Astrocyte (in vitro differentiated cells and primary cell): ENCODE data around the gene TDO2. TPM values are rescaled to one million over a fixed set of nuclear protein-coding genes. Genes with fewer than 3 reads are reported as not detected.

Experiments used
- DNase-seq: peaks from one replicate; pipeline ENCODE4 v3.0.0-alpha.2; 2010; ENCODE audit warnings: low read depth
- FAIRE-seq: peaks from 2 replicates; lab custom pipeline; 2011; peaks lifted over from hg19 to GRCh38; lab: Jason Lieb, UNC
- H2AFZ ChIP-seq: 2 replicates; pipeline ENCODE4 v1.6.0; 2012; ENCODE audit warnings: low read depth, low read length, inconsistent platforms
- H3K27ac ChIP-seq: 2 replicates; pipeline ENCODE4 v1.5.1; 2011; ENCODE audit warnings: low read depth, low read length, inconsistent platforms
- H3K27me3 ChIP-seq: 2 replicates; pipeline ENCODE4 v1.6.0; 2011; ENCODE audit warnings: low read length, inconsistent platforms; ENCODE audit not compliant: insufficient read depth
- H3K36me3 ChIP-seq: 2 replicates; pipeline ENCODE4 v1.5.1; 2011; ENCODE audit warnings: low read length, inconsistent platforms; ENCODE audit not compliant: insufficient read depth
- H3K4me1 ChIP-seq: 2 replicates; pipeline ENCODE4 v1.5.1; 2011; ENCODE audit warnings: low read length, inconsistent platforms; ENCODE audit not compliant: insufficient read depth
- H3K4me2 ChIP-seq: 2 replicates; pipeline ENCODE4 v1.6.0; 2012; ENCODE audit warnings: low read length, inconsistent platforms
- H3K4me3 ChIP-seq: 2 replicates; pipeline ENCODE4 v1.5.1; 2011; ENCODE audit warnings: low read depth, mild to moderate bottlenecking, low read length, inconsistent platforms; ENCODE audit not compliant: insufficient read depth
- H3K79me2 ChIP-seq: 2 replicates; pipeline ENCODE4 v1.6.0; 2012; ENCODE audit warnings: mild to moderate bottlenecking, low read length, inconsistent platforms; ENCODE audit not compliant: insufficient read depth
- H3K9ac ChIP-seq: 2 replicates; pipeline ENCODE4 v1.6.0; 2012; ENCODE audit warnings: mild to moderate bottlenecking, low read length, inconsistent platforms
- H3K9me3 ChIP-seq: 2 replicates; pipeline ENCODE4 v1.5.1; 2012; ENCODE audit warnings: low read depth, mild to moderate bottlenecking, low read length, inconsistent platforms; ENCODE audit not compliant: insufficient read depth
- H4K20me1 ChIP-seq: 2 replicates; pipeline ENCODE4 v1.6.0; 2012; ENCODE audit warnings: low read length, inconsistent platforms; ENCODE audit not compliant: insufficient read depth
- H3K27ac Mint-ChIP-seq: one replicate; pipeline ENCODE4 v1.8.0; 2021; ENCODE audit warnings: mild to moderate bottlenecking, mixed read lengths; ENCODE audit not compliant: unreplicated experiment
- H3K27me3 Mint-ChIP-seq: one replicate; pipeline ENCODE4 v1.8.0; 2021; ENCODE audit warnings: low read depth, mixed read lengths; ENCODE audit not compliant: unreplicated experiment
- H3K36me3 Mint-ChIP-seq: one replicate; pipeline ENCODE4 v1.8.0; 2021; ENCODE audit warnings: low read depth, mixed read lengths; ENCODE audit not compliant: unreplicated experiment
- H3K4me1 Mint-ChIP-seq: one replicate; pipeline ENCODE4 v1.8.0; 2021; ENCODE audit warnings: low read depth, mixed read lengths; ENCODE audit not compliant: unreplicated experiment
- H3K4me3 Mint-ChIP-seq: one replicate; pipeline ENCODE4 v1.8.0; 2021; ENCODE audit warnings: mild to moderate bottlenecking, moderate library complexity, mixed read lengths; ENCODE audit not compliant: unreplicated experiment
- H3K9me3 Mint-ChIP-seq: one replicate; pipeline ENCODE4 v1.8.0; 2021; ENCODE audit warnings: mild to moderate bottlenecking, mixed read lengths; ENCODE audit not compliant: unreplicated experiment
- EZH2 ChIP-seq: IDR thresholded peaks from 2 replicates; pipeline ENCODE4 v1.6.1; 2012; ENCODE audit warnings: mild to moderate bottlenecking, low read length, inconsistent platforms; ENCODE audit not compliant: insufficient read depth
- total RNA-seq: library from RNA; stranded (reverse); gene quantifications from 2 replicates; pipeline ENCODE4 v1.2.1, GENCODE V29; 2021
- TF ChIP-seq, protein P1 (sequence below): IDR thresholded peaks from 2 replicates; pipeline ENCODE4 v1.5.1; 2011; ENCODE audit warnings: low read depth, mild to moderate bottlenecking, inconsistent platforms, low read length, moderate library complexity; ENCODE audit not compliant: insufficient read depth

The TDO2 gene
- total RNA-seq, 1 donor from 2014 or later: not detected

DNA sequence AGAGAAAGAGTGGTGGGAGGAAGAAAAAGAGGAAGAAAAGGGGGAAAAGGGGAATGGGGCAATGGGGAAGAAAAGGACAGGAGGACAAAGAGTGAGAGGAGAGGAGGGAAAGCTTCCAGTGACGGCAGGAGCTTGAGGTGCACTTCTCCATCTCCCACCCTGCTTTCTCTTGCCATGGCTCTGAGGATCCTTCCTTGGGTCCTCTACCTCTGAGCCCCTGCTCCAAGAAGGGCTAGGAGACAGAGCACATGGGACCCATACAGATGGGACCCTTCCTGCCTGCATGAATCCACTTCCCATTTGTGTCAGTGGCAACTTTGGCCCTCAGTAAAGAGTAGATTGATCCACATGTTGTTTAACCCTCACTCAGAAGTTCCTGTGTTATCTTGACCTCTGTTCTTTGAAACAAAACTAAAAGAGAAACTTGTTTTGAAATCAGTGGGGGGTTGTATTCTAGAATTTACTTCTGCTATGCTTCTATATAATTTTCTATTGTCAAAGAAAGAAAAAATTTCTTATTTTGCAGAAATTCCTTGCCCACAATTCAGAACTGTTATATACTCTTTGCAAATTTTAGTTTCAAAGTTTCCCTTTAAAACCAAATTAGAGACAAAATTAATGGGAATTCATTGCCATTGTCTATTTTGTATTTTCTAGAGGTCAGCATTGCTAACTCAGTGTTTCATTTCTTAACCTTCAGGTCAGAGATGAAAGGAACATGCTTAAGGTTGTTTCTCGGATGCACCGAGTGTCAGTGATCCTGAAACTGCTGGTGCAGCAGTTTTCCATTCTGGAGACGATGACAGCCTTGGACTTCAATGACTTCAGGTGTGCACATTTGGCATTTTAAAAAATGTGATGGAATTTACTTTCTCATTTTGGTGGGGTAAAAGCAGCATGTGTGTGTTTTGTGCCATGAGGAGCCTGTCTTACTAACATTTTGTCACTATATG lies 5.0 kb downstream of the TDO2 start:
- H3K4me1 ChIP-seq: peaks cover 12% of the 10 kb centered on the region
- Mint-ChIP-seq H3K27ac (no peak overlapping the region), H3K4me1 (peaks cover 10% of the 10 kb centered on the region), H3K4me3 (no peak overlapping the region), H3K27me3 (no peaks in the 10 kb centered on the region), H3K36me3 (no peaks in the 10 kb centered on the region), H3K9me3 (no peaks in the 10 kb centered on the region)
- no peak overlapping the region for H3K4me3 ChIP-seq
- no peak overlapping the region for H2AFZ ChIP-seq
- FAIRE-seq: no peak
- no peaks in the 10 kb centered on the region for H3K9me3 ChIP-seq
- no peak overlapping the region for H3K4me2 ChIP-seq
- no peak overlapping the region for H3K27ac ChIP-seq
- DNase-seq: no peak
- no peak overlapping the region for H3K9ac ChIP-seq
- no peak for TF ChIP-seq EZH2
- TF ChIP-seq, protein P1, sequence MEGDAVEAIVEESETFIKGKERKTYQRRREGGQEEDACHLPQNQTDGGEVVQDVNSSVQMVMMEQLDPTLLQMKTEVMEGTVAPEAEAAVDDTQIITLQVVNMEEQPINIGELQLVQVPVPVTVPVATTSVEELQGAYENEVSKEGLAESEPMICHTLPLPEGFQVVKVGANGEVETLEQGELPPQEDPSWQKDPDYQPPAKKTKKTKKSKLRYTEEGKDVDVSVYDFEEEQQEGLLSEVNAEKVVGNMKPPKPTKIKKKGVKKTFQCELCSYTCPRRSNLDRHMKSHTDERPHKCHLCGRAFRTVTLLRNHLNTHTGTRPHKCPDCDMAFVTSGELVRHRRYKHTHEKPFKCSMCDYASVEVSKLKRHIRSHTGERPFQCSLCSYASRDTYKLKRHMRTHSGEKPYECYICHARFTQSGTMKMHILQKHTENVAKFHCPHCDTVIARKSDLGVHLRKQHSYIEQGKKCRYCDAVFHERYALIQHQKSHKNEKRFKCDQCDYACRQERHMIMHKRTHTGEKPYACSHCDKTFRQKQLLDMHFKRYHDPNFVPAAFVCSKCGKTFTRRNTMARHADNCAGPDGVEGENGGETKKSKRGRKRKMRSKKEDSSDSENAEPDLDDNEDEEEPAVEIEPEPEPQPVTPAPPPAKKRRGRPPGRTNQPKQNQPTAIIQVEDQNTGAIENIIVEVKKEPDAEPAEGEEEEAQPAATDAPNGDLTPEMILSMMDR: no peak
- no peaks in the 10 kb centered on the region for H3K27me3 ChIP-seq
- H3K79me2 ChIP-seq: no peaks in the 10 kb centered on the region
- no peaks in the 10 kb centered on the region for H4K20me1 ChIP-seq
- no peaks in the 10 kb centered on the region for H3K36me3 ChIP-seq

DNA sequence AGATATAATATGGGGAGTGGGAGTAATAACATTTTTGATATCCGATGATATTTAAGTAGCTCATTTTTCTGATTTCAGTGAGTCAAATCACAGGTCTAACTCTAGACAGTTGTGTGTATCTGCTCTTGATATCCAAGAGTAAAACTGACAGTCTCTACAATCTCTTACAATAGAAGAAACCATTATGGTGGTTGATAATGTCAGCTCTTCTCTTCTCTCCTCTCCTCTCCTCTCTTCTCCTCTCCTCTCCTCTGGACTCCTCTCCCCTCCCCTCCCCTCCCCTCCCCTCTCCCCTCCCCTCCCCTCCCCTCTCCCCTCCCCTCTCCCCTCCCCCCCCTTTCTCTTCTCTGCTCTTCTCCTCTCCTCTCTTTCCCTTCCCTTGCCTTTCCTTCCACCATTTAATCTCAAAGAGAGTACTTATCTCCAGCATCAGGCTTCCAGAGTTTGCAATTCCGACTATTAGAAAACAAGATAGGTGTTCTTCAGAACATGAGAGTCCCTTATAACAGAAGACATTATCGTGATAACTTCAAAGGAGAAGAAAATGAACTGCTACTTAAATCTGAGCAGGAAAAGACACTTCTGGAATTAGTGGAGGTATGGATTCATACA lies 6.2 kb downstream of the TDO2 start:
- no peak overlapping the region for H2AFZ ChIP-seq
- H3K4me3 ChIP-seq: no peak overlapping the region
- no peaks in the 10 kb centered on the region for H3K27me3 Mint-ChIP-seq
- no peak for TF ChIP-seq EZH2
- TF ChIP-seq, protein P1: no peak
- H3K27ac Mint-ChIP-seq: no peak overlapping the region
- no peaks in the 10 kb centered on the region for H3K79me2 ChIP-seq
- DNase-seq (no peak), FAIRE-seq (no peak)
- H3K36me3 ChIP-seq: no peaks in the 10 kb centered on the region
- H3K9ac ChIP-seq: no peak overlapping the region
- H3K36me3 Mint-ChIP-seq: no peaks in the 10 kb centered on the region
- peaks cover 12% of the 10 kb centered on the region for H3K4me1 ChIP-seq
- no peak overlapping the region for H3K4me2 ChIP-seq
- no peaks in the 10 kb centered on the region for H3K9me3 ChIP-seq
- peaks cover 10% of the 10 kb centered on the region for H3K4me1 Mint-ChIP-seq
- H3K27ac ChIP-seq: no peak overlapping the region
- no peak overlapping the region for H3K4me3 Mint-ChIP-seq
- no peaks in the 10 kb centered on the region for H3K9me3 Mint-ChIP-seq
- no peaks in the 10 kb centered on the region for H3K27me3 ChIP-seq
- H4K20me1 ChIP-seq: no peaks in the 10 kb centered on the region
